Diencephalon (tissue), 1 donor: ENCODE data around the gene TMIE. TPM values are rescaled to one million over a fixed set of nuclear protein-coding genes. Genes with fewer than 3 reads are reported as not detected.

ENCODE experiments used
- small RNA-seq: library from RNA; depleted of rRNA; stranded (forward); fragments of <200 nt; gene quantifications from one replicate; pipeline ENCODE3, GENCODE V24; 2014
- total RNA-seq: library from RNA; depleted of rRNA; stranded (reverse); fragments of >200 nt; gene quantifications from one replicate; pipeline ENCODE4 v1.2.3, GENCODE V29; 2014

TMIE gene, protein sequence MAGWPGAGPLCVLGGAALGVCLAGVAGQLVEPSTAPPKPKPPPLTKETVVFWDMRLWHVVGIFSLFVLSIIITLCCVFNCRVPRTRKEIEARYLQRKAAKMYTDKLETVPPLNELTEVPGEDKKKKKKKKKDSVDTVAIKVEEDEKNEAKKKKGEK
- 1.6 TPM for total RNA-seq

DNA sequence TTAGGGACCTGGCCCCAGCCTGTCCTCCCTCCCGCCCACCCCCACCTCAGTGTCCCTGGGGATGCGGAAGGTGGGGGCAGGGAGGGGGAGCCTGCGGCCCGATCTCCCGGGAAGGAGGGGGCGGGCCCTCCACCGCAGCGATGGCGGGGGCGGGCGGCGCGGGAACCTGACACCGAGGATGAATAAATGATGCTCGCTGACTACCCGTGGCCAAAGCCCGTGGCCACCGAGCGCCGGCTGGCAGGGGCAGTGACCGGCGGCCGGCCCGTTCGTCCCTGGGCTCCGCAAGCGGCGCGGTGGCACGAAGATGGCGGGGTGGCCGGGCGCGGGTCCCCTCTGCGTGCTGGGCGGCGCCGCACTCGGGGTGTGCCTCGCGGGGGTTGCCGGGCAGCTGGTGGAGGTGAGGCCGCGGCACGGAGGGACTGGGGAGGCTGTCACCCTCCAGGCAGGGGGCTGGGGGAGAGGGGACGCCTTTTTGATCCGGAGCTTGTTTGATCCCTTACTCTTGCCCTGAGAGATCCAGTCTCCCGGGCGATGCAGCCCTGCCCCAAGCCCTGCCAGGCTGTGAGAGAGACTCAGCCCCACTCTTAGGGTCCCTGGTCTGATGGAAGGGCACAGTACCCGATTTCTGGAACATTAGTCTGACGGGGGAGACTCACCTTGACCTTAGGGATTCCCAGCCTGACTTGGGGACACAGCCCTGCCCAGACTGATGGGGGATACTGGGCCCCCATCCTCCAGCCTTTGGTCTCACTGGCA lies at the start of gene TMIE:
Gene TMIE (plus strand): TSS at position 212 of the 759 bp plus-strand sequence. CDS start 96 bp downstream, at position 308.

DNA sequence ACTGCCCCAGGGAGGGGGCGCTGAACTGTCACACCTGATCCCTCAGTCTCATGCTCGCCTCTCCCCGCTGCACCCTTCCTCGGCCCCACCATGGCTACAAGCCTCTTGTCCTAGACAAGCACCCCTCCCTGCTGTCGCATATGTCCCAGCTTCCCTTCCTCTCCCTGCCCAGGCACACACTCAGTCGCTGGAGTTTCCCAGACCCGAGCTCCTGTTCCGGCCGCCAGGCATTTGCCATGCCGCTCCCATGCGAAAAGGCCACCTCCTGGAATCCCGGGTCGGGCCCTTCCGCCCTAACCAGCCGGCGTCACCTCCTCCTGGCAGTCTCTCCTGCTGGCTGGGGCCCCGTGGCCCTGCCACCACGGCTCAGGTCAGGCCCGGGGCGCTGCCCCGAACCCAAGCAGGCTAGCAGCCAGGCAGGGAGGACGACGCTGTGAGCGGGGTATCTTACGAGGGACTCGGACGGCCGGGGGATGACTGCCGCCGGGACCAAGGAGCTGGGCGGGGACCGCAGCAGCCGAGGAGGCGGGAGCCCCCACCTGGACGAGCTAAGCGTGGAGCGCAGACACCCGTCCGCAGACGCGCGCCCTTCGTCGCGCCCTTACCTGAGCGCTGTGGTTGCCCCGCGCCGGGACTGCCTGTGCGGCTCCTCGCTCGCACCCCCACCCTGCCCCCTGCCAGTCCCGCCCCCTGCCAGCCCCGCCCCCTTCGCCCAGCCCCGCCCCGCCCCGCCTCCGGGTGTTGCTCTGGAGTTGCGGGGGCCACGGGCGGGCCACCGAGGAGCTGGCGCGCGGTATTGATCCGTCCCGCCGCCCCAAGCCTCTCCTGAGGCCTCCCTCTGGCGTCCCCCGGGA lies 7.9 kb upstream of the TMIE start, which contains the start of gene ALS2CL:
Gene ALS2CL (minus strand): TSS at position 642 of the 854 bp plus-strand sequence. CDS start 4,239 bp downstream, outside the sequence.

DNA sequence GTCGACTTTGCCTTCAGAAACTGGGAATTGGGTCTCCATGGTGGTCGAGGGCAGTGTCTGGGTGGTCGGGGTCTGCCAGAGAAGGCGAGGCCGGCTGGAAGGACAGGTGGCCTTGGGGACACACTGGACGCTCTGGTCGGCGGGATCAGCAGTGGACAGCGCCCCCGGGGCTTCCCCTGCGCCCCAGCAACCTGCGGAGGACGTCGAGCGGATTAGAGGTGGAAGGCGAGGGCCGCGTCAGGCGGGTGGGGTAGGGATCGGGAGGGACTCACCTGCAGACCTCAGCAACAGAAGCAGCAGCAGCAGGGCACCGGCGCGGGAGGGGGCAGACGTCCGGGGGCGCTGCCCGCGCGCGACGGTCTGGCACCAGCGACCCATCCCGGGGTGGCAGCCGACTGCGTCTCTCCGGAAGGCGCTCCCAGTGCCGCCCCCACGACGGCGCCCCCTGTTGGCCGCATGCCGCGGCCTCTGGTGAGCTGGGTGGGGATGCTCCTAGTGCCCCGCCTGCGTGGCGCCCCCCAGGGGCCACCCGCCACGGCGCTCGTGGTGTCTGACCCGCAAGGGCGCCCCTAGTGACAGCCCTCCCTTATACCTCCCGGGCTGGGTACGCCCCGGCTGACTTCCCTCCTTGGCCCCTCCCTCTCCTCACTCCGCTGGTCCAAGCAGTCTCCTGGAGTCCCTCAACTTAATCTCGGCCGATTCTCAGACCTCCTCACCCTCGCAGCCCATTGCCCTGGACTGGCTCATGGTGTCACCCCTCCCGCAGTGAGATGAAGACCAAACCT lies 16.4 kb downstream of the TMIE start, which contains the start of gene PRSS50:
Gene PRSS50 (minus strand): TSS at position 423 of the 785 bp plus-strand sequence. CDS start 45 bp downstream, at position 378.

Small RNAs within 50 kb of the gene (small RNA-seq; reads per million reads assigned to genes)
- gene PRSS45, result not detected

Other genes with a start within 250 kb of the TMIE start
- 0.92 TPM for gene LTF, start 236.5 kb upstream of the TMIE start, total RNA-seq
- gene RTP3, start 203.4 kb upstream of the TMIE start, total RNA-seq, result not detected
- 1.2 TPM for gene LRRC2, start 135.1 kb upstream of the TMIE start, total RNA-seq
- gene FAM240A, start 88.9 kb upstream of the TMIE start, total RNA-seq, result not detected
- 2.1 TPM for gene ALS2CL, start 7.7 kb upstream of the TMIE start, total RNA-seq
- gene PRSS50, start 16.5 kb downstream of the TMIE start, total RNA-seq, result not detected
- gene MYL3, start 162.1 kb downstream of the TMIE start, total RNA-seq, result 1.2 TPM
- 4.2 TPM for gene PTH1R, start 176.3 kb downstream of the TMIE start, total RNA-seq